ENCODE measurements around the gene AHRR.

DNA sequence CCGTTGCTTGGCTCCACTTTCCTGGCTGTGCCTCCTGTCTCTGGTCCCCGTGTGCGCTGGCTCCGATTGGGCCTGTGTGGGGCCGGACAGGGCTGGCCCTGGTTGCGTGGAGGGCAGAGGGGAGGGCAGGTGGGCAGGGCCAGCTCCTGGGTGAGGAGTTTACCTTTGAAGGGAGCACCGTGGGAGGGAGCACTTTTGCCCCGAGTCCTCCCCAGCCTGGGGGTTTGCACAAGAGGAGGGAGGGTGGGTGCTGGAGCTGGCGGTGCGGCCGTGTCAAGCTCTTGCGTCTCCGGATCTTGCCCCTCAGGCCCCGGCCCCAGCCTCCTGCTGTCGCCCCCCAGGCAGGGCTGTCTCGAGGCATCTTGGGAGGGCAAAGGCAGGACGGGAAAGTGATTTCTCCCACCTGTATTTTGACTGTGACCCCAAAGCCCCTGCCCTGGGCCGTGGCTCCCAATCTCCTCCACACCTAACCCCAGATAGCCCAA is 73.2 kb downstream of the AHRR start:
- TF ChIP-seq, protein P1, sequence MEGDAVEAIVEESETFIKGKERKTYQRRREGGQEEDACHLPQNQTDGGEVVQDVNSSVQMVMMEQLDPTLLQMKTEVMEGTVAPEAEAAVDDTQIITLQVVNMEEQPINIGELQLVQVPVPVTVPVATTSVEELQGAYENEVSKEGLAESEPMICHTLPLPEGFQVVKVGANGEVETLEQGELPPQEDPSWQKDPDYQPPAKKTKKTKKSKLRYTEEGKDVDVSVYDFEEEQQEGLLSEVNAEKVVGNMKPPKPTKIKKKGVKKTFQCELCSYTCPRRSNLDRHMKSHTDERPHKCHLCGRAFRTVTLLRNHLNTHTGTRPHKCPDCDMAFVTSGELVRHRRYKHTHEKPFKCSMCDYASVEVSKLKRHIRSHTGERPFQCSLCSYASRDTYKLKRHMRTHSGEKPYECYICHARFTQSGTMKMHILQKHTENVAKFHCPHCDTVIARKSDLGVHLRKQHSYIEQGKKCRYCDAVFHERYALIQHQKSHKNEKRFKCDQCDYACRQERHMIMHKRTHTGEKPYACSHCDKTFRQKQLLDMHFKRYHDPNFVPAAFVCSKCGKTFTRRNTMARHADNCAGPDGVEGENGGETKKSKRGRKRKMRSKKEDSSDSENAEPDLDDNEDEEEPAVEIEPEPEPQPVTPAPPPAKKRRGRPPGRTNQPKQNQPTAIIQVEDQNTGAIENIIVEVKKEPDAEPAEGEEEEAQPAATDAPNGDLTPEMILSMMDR (IDR thresholded peaks at IDR 0.05; ENCODE audit: insufficient read depth, low read depth, low read length): no peak
- no peak for TF ChIP-seq EZH2 (IDR thresholded peaks at IDR 0.05; ENCODE audit: insufficient read depth, low read length)
